NCI-H526 (cell line): ENCODE data around the gene GAPDHS.

Experiments used
- DNase-seq, 2 experiments: peaks; one replicate each; lab custom pipeline; 2025; lab: John Stamatoyannopoulos, UW

The GAPDHS gene

DNA sequence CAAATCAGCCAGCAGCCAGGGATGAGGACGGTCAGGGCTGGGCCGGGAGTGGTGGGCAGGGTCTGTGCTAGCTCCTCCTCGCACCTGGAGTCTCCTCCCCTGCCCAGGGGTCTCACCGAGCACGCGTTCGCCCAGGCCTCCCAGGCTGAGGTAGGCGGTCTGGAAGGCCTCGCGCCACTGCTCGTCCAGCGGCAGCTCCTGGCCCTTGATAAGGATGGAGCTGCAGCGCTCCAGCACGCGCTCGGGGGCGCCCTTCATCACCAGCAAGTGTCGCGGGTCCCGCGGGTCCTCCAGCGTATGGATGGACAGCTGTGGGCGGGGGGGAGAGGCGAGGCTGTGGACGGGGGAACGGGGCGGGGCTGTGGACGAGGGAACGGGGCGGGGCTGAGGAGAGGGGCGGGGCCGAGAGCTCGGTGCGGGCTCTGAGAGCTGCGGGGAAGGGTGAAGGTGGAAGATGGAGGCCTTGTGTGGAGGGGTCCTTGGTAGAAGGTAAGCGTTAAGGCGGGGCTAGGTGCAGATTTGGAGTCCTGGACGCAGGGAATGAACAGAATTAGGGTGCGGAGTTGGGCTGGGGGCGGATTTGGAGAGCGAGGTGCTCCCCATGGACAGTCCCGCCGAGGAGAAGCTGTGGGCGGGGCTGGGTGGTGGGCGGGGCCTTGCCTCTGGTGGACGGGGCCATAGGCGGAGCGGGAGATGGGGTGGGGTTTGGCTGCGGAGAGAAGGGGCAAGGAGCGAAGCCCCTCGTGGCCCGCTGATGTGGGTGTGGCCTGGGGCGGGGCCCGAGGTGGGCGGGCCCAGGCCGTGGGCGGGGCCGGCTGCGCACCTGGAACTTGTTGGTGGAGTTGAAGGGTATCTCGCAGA lies 24.5 kb downstream of the GAPDHS start:
- peak; percentile 89 to 97 for DNase-seq

DNA sequence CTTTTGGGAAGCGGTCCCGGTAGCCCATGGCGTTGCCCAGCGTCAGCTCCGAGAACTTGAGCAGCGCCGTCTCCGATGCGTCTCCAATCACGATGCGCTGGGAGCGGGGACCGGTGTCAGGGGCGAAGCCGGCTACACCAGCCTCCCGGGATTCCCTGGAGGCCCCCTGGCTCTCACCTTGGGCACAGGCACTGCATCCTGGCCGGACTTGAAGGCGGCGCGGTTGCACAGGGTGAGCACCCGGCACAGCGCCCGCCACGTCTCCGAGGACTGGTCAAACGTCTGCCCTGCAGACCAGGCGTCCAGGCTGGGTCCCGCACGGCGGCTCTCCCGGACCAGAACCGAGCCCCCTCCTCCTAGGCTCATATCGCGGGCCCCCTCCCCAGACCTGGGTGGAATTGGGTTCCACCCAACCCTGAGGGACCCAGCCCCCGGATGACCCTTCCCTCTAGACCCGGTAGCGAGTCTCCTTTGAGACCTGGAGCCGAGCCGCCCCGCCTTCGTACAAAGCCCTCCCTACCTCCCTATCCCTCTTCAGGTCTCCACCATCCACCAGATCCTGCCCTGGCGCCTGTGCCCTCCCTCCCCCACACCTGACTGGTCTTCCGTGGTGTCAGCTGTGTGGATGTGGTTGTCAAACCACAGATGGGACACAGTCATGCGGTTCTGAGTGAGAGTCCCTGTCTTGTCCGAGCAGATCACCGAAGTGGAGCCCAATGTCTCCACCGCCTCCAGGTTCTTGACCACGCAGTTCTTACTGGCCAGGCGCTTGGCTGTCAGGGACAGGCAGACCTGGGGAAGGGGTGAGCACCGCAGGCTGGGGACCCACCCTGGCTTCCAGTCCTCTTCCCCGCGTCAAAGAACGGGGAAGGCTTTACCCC lies 25.4 kb downstream of the GAPDHS start:
- peak in 1 of 2 experiments; percentile 47 for DNase-seq

DNA sequence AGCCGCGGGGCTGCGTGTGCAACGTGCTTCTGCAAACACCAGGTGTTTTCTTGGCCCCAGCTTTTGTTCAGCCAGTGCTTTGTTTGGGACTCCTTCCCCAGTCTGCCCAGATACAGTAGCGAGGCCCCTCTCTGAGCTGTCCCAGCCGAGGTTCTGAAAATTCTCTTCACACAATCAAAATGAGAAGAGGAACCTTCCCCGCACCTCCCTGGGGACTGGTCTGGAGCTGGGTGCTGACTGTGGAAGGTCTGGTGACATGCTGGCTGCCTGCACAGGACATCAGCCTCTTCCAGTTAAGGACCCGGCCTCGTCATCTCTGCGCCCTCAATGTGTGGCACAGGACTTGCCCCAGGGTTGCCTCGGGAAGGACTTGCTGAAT lies 26.0 kb downstream of the GAPDHS start:
- DNase-seq = peak in 1 of 2 experiments; percentile 47

DNA sequence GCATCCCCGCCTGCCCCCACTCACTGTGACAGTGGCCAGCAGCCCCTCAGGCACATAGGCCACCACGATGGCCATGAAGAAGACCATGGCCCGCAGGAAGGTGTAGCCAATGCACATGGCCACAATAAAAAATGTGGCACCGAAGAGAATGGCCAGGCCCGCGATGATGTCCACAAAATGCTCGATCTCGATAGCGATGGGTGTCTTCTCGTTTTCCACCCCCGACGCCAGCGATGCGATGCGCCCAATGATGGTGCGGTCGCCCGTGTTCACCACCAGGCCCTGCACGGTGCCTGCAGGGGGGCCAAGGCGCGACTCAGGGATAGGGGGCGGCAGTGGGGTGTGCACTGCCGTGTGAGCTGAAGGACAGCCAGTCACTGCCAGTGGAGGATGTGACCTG lies 26.5 kb downstream of the GAPDHS start:
- no peak for DNase-seq

DNA sequence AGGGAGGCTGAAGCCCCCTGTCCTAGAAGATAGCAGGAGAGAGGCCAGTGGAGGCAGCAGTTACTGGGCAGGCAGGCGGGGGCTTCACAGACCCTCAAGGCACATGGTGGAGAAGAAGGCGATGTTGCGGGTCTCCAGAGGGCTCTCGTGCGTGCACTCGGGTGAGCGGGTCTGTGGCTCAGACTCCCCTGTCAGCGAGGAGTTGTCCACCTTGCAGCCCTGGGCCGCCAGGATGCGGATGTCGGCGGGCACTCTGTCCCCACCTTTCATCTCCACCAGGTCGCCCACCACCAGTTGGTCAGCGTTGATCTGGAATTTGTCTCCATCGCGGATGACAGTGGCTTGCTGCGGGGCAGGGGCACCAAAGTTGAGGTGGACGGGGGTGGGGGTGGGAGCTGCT lies 27.0 kb downstream of the GAPDHS start:
- DNase-seq = no peak

DNA sequence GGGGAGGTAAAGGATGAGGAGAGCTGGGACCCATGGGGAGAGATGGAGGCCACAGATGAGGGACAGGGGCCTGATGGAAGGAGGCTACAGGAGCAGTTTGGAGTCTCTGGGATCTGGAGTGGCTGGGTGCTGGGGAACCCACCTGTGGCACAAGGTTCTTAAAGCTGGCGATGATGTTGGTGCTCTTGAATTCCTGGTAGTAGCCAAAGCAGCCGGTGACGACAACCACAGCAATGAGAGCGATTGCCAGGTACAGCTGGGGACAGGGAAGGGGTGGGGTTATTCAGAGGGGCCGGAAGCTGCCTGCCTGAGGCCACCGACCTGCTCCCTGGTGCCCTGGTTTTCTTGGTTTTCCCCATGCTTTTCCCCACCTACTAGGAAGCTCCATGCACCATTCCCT lies 27.4 kb downstream of the GAPDHS start:
- DNase-seq = no peak

DNA sequence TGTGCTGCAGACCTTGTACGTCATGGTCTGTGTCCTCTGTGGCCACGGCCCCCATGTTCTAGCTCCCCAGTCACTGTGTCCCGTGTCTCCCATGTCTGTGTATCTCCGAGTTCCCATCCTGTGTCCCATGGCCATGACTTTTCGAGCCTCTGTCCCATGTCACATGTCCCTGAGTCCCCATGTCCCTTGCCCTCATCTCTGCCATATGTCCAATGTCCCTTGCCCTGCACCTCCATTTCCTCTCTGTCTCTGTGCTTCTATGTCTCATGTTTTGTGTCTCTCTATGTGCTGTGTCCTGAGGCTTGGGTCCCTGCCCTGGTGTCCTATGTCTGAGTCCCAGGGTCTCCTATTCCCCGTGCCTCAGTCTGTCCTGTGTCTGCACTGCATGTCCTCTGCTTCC lies 28.2 kb downstream of the GAPDHS start:
- no peak for DNase-seq

DNA sequence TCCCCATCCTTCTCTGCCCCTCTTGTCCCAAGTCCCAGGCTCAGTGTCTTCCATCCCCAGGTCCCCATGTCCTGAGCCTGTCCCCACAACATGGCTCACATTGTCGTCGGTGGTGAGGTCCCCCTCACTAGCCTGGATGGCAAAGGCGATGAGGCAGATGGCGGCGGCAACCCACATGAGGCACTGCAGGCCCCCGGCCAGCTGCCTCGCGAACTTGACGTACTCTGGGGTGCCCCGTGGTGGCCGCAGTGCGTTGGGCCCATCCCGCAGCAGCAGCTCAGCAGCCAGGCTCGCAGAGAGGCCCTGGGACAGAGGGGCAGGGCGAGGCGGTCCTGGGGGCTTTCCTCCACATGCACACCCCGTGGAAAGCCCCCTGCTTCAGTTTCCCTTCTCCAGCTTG lies 29.1 kb downstream of the GAPDHS start:
- DNase-seq = no peak

DNA sequence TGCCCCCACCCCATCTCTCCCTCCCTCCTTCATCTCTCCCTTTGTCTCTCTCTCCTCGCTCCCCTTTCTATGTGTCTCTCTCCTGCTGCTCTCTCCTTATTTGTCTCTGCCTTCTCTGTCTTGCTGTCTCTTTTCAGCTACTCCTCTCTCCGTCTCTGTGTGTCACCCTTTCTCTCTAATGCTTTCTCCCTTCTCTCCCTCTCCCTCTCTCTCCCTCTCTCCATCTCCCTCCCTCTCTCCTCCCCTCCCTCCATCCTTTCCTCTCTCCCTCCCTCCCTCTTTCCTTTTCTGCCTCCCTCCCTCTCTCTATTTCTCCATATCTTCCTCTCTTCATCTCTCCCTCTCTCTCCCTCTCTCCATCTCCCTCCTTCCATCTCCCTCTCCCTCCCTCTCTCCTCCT lies 29.5 kb downstream of the GAPDHS start:
- no peak for DNase-seq

DNA sequence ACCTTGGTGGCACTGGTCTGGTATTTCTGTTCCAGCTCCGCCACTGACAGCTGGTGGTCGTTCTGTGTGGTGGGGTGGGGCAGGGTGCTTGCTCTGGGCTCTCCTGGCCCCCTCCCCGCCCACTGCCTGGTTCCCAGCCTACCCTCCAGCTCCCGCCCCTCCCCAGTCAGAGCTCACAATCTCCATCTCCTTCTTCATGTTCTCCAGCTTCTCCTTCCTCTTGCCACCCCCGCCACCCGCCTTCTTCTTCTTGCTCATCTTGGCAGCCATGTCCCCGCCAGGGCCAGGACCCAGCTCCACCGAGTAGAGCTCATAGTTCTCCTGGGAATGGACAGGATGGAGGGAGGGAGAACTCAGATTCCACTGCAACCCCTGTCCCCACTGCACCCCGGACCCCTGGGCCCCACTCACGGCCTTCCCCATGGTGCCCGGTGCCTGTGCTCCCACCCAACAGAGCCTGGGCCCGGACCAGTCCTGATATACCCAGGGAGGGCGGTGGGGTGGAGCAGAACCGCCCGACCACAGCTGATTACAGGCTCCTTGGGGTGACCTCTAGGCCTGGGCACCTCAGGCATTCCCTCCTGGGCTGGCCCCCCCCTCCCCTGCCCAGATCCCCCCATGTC lies 30.1 kb downstream of the GAPDHS start, which contains the start of gene ATP4A:
TSS of gene ATP4A (minus strand) at position 452 of the 623 bp plus-strand sequence. CDS start at position 423, 29 bp downstream.
- no peak for DNase-seq

DNA sequence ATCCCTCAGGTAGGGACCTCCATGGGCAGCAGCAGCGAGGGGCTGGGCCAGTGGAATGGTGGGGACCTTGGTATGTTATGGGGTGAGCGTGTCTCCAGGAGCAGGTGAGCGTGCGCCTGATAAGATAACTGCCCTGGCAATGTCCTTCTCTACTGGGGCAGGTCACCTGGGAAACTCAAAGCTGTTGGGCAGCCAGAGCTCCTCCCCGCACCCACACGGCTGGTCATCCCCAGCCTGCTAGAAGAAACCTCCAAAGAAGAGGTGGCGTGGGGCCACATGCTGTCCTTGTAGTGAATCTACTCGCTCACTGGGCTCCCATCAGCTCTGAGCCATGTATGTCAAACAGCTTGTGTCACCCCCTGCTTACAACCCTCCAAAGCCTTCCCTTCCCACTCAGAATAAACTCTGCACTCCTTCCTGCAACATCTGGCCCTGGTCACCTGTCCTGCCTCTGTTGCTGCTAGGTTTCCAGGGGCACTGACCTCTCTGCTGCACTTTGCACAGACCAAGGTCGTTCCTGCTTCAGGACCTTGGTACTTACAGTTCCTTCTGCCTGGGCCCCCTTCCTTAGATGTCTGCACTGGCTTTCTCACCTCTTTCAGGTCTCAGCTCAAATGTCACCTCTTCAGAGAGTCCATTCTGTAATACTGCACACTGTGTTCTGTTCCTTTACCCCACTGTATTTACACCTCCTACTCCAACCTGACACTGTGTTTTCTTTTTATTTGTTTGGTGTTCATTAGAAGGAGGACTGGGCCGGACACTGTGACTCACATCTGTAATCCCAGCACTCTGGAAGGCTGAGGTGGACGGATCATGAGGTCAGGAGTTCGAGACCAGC lies 32.0 kb downstream of the GAPDHS start:
- no peak for DNase-seq

DNA sequence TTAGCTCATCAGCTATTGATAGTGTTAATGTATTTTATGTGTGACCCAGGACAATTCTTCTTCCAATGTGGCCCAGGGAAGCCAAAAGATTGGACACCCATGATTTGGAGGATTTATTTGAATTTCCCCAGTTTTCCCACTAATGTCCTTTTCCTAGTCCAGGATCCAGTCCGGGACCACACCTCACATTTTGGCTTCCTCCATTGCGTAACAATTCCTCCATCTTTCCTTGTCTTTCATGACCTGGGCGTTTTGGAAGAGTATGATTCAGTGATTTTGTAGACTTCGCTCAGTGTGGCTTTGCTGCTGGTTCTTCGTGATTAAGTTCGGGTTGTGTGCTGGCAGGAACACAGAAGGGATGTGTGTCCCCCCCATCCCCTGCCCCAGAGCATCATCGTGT lies 33.5 kb downstream of the GAPDHS start:
- DNase-seq = no peak

DNA sequence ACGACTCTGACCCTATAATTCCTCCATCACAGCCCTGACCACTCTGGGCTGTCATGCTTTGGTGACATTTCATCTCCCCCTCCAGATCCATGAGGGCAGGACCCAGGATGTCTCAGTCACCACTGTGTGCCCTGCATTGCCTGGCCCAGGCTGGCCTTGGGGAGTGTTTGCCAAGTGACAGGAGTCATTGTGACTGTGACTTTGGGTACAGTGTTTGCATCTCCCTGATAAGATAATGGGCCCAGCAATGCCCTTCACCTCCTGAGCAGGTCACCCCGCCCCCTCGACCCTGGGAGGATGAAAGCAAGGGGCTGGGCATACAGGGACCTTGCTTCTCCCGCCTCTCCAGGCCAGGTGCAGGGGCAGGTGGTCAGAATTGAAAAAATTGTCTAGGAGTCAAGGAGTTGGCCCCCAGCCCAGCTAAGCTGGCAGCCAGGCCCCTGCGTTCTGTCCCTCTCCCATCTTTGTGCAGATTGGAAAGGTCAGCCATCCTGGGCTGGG lies 36.1 kb downstream of the GAPDHS start:
- no peak for DNase-seq

DNA sequence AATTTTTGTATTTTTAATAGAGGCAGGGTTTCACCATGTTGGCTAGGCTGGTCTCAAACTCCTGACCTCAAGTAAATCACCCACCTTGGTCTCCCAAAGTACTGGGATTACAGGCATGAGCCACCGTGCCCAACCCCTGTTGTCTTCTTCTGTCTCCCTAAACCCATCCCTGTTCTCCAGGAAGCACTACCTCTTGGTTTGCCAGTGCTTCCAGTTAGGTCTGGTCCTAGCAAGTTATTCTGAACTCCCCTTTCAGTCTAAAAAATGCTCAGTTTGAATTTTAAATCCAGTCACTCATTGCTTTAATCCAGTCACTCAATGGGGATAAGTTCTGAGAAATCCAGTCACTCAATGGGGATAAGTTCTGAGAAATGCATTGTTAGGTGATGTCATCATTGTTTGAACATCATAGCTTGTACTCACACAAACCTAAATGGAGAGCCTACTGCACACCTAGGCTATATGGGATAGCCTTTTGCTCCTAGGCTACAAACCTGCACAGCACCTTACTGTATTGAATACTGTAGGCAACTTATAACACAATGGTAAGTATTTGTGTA lies 38.2 kb downstream of the GAPDHS start:
- DNase-seq = no peak

DNA sequence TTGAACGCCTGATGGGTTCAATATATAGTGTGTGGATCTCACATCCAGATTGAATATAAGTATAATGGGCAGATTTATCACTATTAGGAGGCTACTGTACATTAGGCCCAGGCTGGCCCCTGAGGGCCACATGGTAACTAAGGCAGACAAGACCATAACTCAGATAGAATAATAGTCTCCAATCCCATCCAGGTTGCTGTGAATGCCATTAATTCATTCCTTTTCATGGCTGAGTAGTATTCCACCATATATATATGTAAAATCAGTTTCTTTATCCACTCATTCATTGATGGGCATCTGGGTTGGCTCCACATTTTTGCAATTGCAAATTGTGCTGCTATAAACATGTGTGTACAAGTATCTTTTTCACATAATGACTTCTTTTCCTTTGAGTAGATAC lies 44.7 kb downstream of the GAPDHS start:
- no peak for DNase-seq

DNA sequence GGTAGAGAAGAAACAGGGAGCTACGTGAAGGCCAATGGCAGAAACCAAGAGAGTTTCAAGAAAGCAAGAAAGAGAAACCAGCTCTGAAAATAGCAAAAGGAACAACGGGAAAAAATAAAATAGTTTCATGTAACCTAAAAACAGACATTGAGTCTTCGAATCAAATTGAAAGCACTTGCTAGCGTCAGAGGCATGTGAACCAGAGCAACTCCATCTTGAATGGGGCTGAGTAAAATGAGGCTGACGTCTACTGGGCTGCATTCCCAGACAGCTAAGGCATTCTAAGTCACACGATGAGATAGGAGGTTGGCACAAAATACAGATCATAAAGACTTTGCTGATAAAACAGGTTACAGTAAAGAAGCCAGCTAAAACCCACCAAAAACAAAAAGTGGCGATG lies 45.5 kb downstream of the GAPDHS start:
- DNase-seq = no peak

DNA sequence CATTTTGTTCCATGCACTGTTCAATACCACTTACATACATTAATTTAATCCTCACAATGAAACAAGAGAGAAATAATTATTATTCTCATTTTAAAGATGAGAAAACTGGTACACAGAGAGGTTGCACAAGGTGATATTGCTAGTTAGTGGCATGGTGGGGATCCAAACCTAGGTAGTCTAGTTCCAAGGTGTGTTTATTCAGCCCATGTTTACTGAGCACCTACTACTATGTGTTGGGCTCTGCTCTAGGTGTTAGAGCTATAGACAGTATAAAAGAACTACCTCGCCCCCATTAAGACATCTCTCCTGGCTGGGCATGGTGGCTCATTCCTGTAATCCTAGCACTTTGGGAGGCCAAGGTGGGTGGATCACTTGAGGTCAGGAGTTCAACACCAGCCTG lies 49.5 kb downstream of the GAPDHS start:
- DNase-seq = no peak

DNA sequence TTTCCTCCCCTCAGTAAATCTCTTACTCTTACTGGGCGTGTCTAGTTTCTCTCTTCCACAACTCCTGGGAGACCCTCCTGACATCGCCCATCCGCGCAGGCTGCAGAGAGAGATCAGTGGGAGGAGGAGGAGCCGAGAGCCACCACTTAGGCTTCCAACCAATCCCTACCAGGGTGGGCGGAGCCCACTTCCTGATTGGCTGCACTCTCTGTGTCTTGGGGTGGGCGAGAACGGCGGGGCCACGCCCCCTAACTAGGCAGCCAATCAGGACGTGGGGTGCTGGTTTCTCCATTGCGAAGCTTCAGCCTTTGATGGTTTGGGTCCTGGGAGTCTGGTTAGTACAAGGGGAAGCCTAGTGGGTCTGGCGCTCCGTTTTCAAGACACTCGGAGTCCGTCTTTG lies 52.6 kb downstream of the GAPDHS start, which contains the start of gene PMIS2:
TSS of gene PMIS2 (plus strand) at position 326 of the 400 bp plus-strand sequence. CDS start 87 bp downstream, outside the sequence.
- DNase-seq = peak in 1 of 2 experiments; percentile 35

DNA sequence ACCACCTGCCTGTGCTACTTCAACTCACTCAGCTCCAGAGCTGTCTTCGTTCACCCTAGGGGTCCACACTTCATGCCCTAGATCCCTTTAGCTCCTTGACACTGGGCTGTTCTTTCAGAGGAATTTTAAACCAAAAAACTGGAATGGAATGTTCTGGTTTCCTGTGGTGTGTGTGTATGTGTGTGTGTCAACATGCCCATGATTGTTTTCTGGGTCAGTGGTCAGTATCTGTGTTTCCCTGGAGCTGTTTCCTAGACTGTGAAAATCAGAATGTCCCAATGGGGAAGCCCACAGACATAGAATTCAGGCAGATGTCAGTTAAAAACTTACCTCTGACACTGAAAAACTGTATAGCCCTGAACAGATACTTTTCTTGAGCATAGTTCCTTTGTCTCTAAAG lies 54.1 kb downstream of the GAPDHS start:
- DNase-seq = no peak

DNA sequence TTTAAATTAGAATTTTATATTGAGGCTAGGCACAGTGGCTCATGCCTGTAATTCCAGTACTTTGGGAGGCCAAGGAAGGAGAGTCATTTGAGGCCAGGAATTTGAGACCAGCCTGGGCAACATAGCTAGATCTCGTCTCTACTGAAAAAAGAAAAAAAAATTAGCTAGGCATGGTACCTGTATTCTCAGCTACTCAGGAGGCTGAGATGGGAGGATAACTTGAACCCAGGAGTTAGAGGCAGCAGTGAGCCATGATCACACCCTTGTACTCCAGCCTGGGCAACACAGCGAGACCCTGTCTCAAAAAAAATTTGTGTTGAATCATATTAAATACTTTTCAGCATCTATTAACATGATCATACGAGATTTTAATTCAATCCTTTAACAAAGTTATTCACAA lies 57.6 kb downstream of the GAPDHS start:
- DNase-seq = no peak

DNA sequence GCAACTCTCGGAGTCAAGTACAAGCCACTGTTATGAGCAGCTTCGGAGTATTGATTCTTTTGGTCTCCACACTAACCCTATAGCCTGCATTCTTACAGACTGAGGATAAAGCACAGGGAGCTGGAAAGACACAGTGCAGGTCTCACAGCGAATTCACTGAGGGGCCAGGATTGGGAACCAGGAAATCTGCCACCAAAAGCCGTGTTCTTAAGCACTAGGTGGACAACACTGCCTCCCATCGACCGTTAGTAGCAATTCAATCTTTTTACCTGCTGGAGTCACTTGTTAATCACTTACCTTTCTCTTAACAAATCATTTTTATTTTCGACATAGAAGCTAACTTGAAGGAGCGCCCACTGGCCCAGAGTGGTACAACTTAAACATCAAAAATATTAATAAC lies 59.0 kb downstream of the GAPDHS start:
- DNase-seq = peak; percentile 41 to 80
